Measurements from ENCODE around the gene DOCK2.

Gene DOCK2

DNA sequence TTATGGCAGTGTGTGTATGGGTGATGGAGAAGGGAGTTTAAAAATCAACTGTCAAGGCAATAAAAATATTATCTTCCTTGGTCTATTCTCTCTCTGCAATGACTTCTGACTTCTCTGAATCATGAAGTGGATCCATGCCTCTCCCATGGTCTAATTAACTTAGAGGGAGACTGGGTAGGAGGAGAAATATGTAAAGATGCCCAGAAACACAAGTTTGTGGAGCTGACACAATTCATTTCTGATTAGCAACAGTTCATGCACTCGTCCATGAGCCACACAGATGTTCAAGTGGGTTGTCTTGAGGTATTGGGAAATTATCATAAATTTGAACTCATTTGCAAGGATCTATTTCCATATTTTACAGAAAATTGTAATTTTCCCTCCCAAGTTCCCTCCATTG is 305.1 kb downstream of the DOCK2 start:
- DNase-seq (ENCODE audit: low read depth, low spot score): no peak

DNA sequence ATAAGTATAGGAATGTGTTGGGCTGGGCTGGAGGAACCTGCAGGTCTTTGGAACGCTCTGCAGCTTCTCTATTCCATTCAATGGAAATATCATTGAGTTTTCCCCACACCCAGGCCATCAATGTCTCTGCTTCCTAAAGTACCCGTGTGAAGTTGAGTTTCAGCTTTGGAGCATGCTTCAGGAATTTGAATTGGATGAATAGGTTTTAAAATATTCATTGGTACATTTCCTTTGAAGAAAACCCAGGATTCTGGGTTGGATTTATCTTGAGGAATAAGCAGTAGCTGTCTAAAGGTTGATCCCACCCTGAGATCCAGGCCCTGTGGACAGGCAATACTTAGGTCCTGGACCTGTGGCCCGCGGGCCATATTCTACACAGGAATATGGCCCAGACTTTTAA is 306.0 kb downstream of the DOCK2 start:
- peak; percentile 22 for DNase-seq (ENCODE audit: low read depth, low spot score)

DNA sequence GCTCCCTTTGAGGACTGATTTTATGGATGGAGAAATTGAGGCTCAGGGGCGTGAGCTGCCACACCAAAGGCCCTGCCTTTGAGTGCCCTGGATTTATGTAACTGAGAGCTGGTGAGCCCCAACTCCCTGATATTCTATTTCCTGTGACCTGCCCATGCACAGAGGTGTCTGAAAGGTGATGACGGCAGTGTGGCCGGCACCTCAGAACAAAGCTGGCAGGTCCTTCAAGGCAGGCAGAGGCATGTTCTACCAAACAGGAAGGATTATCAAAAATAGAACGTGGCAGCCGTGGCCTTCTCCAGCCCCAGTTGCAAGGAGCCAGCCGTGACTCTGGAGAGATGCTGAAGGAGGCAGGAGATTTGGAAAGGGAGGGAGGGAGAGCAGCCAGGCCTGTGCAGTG is 307.0 kb downstream of the DOCK2 start:
- DNase-seq (ENCODE audit: low read depth, low spot score): no peak

DNA sequence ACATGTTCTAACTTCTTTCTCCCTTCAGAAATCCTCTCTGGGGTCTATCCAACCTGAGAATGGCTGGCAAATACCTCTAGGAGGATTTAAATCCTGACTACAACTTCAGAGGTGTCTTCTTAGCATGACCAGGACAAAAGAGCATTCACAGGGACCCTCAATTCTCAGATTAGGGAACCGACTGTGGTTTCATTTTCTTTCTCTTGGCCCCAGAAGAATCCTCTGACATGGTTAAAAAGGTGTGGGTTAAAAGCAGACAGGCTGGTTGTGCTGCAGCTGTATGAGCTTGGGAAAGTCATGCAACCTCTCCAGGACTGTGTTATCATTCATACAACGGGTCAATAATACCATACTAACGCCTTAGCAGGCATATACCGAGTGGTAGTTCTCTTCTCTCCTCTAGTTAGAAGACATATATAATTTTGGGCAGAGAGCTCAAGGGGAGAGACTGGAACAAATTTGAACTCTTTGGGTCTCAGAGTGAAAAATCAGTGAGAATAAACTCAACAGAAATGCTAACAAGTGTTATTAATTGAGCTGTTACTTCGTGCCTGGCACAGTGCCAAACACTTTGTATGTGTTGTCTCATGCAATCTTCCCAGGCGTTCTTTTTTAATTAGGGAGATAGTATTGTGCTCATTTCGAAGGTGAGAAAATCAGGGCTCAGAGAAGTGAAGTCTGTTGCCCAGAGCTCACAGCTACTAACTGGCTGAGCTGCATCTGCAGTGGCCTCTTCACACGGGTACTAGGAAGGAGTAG is 308.0 kb downstream of the DOCK2 start:
- DNase-seq (ENCODE audit: low read depth, low spot score): no peak

DNA sequence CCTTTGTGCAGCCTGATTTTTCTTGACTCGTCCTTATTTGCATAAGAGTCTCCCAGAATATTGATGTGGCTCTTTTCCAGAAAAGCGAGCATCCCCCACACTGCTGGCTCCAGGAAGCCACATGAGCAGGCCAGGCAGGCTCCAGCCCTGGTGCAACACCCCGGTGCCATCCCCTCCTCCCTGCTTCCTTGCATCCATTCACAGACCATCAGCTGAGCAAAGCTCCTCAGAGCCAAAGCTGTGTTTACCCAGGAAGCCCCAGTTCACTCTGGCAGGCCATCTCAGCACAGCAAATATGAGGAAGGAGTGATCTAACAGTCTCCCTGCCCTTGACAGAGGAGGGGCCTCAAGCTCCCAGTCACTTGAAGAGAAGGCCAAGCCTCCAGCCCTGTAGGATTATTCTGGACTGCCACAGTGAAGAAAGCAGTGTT is 308.8 kb downstream of the DOCK2 start:
- peak; percentile 83 for DNase-seq (ENCODE audit: low read depth, low spot score)

DNA sequence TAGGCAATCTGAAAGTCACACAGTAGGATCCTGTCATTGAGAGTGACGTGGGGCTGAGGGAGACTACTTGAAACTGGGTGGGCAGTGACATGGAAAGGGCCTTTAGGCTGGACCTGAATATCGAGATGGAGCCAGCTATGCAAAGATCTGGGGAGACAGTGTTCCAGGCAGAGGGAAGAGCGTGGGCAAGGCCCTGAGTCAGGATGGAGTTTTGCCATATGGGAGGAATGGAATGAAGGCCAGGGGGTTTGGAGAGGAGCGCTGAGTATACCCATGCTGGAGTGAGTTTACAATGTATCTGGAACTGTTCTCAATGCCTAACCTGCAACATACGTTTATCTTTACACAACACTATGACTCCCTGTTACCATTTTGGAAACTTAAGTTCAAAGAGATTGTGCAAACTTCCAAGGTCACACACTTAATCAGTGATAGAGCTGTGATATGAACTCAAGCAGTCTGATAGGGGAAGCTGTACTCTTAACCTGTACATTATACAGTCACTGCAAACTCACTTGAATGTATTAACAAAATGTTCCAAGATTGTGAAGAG is 309.7 kb downstream of the DOCK2 start:
- no peak for DNase-seq (ENCODE audit: low read depth, low spot score)

DNA sequence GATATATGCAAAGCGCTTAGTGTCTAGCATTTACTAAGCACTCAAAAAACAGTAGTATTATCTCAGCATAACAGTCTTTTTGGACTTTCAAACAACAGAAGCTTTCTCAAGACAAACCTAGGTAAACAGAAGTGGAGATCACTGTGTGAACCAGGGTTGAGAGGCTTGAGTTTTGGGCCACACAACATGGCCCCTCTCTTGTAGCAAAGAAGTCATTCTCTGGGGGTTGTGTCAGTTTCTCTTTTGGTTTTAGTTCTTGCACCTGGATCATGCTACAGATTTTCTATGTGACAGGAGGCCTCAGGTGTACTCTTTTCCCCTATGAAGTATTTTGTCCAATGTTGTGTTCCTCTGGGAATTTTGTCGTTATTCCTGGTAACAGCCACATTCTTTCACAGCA is 313.3 kb downstream of the DOCK2 start:
- DNase-seq (ENCODE audit: low read depth, low spot score): no peak

DNA sequence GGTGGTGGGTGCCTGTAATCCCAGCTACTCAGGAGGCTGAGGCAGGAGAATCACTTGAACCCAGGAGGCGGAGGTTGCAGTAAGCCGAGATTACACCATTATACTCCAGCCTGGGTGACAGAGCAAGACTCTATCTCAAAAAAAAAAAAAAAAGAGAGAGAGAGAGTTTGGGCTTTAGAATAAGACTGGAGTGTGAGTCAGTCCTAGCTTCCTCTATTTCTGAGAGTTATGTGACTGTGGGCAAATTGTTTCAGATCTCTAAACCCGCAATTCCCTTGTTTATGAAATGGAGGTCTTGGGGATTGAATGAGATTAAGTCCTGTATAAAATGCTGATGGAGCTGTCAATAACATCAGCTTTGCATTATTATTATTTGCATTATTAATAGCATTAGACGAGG is 316.1 kb downstream of the DOCK2 start:
- DNase-seq (ENCODE audit: low read depth, low spot score): peak; percentile 37

DNA sequence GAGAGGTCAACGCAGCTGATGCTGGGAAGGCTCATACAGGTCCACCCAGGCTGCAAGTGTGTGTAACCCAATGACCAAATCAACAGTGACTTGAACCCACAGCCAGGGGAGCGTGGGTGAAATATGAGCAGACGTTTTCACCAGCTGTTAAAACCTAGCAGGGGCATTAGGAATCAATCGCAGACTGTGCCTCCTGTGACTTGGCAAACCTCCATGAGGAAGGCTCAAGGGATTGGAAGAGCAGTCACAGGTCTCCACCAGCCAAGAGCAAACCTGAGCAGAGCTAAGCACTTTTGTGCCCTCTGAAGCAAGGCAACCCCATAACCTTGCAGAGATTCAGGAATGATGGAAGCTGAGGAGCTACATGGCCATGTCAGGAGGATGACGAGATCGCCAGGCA is 317.7 kb downstream of the DOCK2 start:
- no peak for DNase-seq (ENCODE audit: low read depth, low spot score)

DNA sequence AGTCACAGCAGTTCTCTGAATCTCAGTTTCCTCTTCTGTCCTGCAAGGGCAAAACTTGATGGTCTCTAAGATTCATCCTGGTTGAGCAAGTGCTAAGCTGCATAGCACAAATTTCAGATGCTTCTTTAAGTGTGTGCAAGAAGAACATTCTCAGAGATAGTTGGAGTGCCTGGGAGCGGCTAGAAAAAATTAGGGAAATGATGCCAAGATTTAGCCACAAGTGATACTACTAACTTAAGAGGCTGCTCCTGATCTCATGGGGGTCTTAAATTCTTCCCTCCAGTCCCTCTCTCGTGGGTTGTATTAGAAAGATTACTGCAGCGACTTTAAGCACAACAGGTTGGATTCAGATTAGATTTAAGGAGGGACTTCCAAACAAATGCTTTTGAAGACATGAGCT is 319.1 kb downstream of the DOCK2 start:
- no peak for DNase-seq (ENCODE audit: low read depth, low spot score)

DNA sequence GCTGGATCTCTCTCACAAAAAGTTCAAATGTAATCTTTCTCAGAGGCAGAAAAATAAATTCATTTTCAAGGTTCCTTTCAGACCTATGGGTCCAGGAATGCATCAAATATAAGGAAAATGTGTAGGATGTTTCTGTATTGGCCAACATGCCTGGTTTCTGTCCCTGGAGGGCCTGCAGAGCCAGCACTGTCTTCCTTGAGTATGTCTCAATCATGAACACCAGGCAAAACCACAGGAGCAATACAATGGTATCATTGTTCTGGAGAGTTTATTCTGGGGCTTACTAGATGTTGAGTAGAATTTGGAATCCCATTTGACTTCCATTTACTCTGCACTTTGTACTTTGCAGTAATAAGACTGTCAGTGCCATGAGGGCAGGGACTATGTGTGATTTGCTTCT is 319.7 kb downstream of the DOCK2 start:
- DNase-seq (ENCODE audit: low read depth, low spot score): no peak

DNA sequence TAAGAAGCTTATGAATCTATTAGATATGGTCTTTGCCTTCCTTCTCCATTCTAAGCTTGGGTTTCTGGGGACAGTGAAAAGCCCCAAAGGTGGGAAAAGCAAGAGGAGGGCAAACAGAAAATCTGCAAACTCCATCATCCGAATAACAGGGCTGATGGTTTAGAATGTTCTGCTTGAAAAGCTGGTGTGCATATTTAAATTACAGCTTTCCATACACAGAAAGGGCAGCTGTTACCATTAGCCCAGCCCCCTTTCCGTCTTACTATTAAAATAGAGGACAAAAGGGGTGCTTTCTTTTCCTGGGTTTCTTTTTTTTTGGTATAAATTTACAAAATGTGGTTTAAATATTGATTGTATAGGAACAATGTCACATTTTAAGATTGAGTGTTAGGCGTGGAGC is 321.2 kb downstream of the DOCK2 start:
- DNase-seq (ENCODE audit: low read depth, low spot score): no peak

DNA sequence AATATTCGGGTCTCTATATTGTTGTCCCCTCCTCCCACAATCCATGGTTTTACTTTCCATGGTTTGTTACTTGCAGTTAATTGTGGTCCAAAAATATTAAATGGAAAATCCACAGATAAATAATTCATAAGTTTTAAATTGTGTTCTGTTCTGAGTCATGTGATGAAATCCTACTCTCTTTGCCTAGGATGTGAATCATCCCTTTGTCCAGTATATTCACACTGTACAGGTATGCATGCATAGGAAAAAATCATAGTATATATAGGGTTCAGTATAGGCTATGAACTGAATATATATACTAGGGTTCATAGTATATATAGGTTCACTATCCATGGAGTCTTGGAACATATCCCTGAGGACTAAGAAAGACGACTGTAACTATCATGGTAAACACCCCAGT is 323.6 kb downstream of the DOCK2 start:
- DNase-seq (ENCODE audit: low read depth, low spot score): no peak

DNA sequence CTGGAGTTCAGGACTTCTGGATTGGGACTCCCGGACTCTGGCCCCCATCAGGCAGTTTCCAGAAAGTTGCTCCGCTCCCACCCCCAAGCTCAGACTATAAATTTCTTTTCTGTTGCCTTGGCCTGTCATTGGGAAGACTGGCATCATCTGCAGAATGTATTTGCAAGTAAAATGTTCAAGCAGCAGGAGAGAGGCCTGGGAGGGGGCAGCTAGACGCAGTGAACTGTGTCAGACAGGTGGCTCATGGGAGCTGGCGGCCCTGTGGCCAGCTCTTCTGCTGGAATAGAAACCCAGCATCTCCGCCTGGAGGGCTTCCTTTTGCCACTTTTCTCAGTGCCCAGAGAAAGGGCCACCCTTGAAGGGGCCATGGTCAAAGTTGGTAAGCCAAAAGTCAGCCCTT is 327.2 kb downstream of the DOCK2 start:
- no peak for DNase-seq (ENCODE audit: low read depth, low spot score)

DNA sequence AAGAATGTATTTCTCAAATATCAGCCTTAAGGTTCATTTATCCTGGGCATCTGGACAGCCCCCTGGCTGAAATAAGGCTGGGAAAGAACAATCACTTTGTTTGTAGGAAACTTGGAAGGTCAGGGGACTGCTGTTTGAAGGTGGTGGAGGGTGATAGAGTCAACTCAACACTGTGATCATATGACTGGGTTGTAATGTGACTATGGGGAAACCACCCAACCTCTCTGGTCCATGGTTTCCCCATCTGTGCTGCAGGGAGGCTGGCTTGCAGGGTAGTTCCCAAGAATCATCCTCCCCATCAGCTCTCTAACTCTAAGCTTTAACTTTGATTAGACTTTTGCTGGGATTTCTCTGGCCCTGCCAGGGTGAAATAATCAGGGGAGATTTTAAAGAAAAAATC is 333.3 kb downstream of the DOCK2 start:
- DNase-seq (ENCODE audit: low read depth, low spot score): no peak

DNA sequence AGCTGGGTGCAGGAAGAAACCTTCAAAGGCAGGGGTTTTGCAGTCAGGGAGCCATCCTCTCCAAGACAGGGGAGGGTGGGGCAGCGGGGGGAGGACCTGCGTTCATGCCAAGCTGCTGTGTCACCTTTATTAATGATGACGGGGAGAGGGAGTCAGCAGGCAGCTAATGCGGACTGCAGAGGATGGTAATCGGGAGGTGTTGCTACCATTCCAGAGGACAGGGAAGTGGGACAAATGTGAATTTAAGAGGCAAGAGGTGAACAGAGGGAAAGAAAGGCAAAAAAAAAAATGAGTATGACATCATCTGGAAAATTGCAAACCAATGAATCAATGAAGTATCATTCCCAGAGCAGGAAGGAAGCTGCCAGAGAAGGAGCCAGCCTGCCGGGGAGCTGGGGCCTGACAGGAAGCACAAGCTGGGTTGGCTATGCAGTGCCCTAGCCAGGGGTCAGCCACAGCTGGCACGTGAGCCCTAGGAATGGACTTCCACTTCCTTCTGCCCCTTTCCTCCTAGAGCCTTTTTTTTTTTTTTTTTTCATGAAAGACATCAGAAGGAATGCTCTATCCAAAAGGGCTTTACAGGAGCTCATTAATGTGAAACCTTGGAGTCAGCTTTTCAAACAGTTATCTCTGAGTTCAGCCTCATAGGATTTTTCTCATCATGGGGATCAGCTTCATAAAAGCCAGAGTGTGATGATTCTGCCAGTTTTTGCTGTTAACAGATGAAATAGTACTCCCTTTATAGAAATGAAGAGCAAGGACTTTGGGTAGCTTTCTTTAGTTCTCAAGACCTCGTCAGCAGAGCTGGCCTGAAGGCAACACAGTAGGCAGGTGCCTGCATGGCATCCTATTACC is 334.1 kb downstream of the DOCK2 start:
- peak; percentile 77 for DNase-seq (ENCODE audit: low read depth, low spot score)

DNA sequence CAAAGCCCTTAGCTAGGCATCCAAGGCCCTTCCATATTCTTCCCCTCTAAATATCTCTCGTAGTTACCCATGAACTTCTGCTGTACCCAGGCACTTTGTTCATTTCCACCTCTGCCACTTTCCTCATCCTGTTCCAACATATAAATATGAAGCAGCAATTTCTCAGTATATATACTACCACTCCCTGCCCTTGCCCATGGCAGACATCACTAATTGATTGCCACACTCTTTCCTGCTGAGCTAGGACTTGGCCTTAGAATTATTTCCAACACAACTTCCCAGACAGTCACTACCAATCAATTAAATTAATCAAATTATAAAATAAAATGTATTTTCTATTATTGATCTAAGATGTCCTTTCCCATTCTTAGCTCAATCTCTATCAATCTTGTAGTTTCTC is 334.7 kb downstream of the DOCK2 start:
- no peak for DNase-seq (ENCODE audit: low read depth, low spot score)

DNA sequence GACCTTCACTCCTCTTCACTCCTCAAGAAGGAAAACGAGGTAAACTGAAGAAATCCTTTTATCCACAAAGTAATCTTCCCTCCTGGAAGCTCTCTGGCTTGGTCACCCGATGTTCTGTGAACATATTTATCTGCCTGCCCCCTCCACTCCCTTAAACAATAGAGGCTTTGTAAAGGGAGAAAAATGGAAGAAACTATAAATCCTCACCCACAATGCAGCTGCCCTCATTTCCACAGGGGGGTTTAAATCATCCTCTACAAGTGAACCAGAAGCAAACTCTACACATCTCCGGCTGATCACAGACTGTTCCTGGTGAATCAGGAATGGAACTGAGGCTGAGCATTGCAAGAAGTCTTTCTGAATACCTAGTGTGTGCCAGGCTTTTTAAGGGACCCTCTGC is 336.0 kb downstream of the DOCK2 start:
- DNase-seq (ENCODE audit: low read depth, low spot score): no peak

DNA sequence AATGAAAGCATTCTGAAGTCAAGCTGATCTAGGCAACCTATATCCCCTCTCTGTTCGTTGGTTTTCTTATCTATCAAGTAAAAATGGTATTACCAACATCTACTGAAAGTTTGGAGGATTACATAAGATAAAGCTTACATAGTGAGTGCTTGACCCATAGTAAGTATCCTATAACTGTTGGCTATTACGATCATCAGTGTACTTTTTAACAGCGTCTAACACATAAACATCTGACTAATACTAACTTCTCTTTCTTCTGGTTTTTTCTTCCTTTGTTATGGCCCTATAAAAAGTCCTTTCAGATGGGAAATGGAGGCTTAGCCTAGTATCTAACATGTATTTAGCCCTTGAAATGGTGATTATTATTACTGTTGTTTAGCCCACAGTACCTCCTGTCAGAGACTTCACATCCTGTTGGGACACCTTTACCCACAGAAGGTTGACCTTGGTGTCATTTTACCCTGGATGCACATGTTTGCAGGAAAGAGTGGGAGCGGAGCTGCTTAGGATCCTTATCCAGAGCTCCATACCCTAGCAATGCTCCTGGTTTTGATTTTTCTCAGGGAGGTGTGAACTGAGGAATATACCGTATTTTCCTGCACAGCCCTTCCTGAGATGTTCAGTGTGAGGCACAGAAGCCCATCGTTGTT is 337.2 kb downstream of the DOCK2 start:
- no peak for DNase-seq (ENCODE audit: low read depth, low spot score)

DNA sequence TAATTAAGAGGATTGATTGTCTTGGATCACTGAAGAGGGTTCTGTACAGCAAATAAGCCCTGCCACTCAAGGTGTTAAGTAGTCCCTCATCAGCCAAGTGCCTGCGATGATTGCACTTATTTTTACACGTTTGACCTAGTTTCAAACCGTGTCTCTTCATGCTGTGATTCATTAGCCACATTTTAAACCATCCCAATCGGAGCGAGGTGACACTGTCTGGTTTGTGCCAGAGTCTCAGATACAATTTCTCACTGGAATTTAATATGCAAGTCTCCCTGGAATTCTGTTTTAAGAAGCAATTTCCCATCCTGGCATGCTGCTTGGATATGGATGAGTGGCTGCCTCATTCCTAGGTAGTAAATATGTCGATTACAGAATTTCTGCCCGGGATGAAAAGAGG is 341.6 kb downstream of the DOCK2 start:
- peak; percentile 38 for DNase-seq (ENCODE audit: low read depth, low spot score)

DNA sequence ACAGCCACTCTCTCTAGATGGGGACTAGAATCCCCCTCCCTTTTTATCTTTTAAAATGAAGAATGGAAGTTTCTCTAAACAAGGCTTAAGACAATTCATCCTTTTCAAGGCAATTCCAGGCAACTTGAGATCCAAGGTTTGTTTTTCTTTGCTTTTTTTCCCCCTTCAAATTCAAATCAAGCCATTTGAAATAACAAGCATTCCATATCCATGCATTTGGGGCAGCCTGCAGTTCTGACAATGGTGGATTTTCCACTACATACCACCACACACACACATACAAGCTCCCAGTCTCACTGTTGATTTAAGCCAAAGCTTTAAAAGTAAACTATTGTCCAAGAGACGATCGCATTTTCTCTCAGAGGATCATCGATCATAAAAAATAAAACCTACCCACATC is 342.8 kb downstream of the DOCK2 start:
- peak; percentile 41 for DNase-seq (ENCODE audit: low read depth, low spot score)

DNA sequence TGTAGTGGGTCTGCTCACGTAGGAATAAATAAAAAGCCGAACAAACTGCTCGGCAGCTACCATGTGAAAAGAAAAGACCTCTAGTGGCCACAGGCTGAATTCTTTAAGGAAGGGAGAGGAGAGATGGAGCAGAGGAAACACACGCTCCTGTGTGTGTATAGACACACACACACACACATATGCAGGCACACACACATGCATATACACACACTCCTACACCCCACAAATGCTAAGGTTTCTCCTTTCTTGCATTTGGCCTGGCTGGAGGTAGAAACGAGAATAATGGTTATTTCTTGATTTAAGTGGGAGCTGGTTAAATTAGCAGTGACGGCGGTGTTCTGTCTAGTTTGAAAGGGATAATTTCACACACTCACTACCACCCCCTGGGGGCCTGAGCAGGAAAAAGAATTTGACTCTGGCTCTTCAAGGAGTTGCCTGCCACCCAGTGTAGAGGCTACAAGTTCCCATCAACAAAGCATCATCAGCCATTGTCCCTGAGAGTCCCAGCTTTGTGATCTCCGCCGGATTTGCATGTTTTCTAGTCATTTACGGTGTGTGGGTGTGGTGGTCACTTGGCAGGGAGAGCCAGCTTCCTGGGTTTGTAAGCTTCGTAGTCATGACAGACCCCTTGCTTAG is 343.5 kb downstream of the DOCK2 start, which contains the start of gene INSYN2B:
INSYN2B (minus strand) TSS at position 78 of the 636 bp plus-strand sequence. CDS start 96,597 bp downstream, outside the sequence.
- DNase-seq (ENCODE audit: low read depth, low spot score): peak; percentile 95

Measured in astrocyte of the hippocampus (primary cell).